NT2/D1 (cell line): ENCODE data around the gene ATIC.

Experiments used
- DNase-seq: peaks from one replicate; pipeline ENCODE4 v3.0.0-alpha.2; 2011; ENCODE audit warnings: low read depth, low spot score
- H3K27me3 ChIP-seq: 2 replicates; pipeline ENCODE4 v1.6.0; 2011; ENCODE audit warnings: mild to moderate bottlenecking; ENCODE audit not compliant: insufficient read length, insufficient read depth
- H3K36me3 ChIP-seq: 2 replicates; pipeline ENCODE4 v1.6.1; 2011; ENCODE audit warnings: mild to moderate bottlenecking, low read length, mixed read lengths; ENCODE audit not compliant: insufficient read depth, insufficient read length
- H3K4me1 ChIP-seq: 2 replicates; pipeline ENCODE4 v1.5.1; 2011; ENCODE audit not compliant: insufficient read depth, insufficient read length
- H3K4me3 ChIP-seq: 2 replicates; pipeline ENCODE4 v1.5.1; 2011; ENCODE audit warnings: low read depth; ENCODE audit not compliant: insufficient read length
- H3K9ac ChIP-seq: 2 replicates; pipeline ENCODE4 v1.6.0; 2011; ENCODE audit warnings: low read depth; ENCODE audit not compliant: insufficient read length
- H3K9me3 ChIP-seq: 2 replicates; pipeline ENCODE4 v1.5.1; 2011; ENCODE audit warnings: mild to moderate bottlenecking, low read length; ENCODE audit not compliant: insufficient read depth
- SUZ12 ChIP-seq: IDR thresholded peaks from 2 replicates; pipeline ENCODE4 v1.6.1; 2011; ENCODE audit not compliant: insufficient read length, insufficient read depth; ENCODE audit errors: extremely low read depth
- YY1 ChIP-seq: IDR thresholded peaks from 2 replicates; pipeline ENCODE4 v1.6.1; 2011; ENCODE audit not compliant: insufficient read length, insufficient read depth
- ZNF274 ChIP-seq: IDR thresholded peaks from 2 replicates; pipeline ENCODE4 v1.6.1; 2011; ENCODE audit warnings: mild to moderate bottlenecking, low read depth, low read length

Gene ATIC

GRCh38 chr2:215361211-215361875, 49.5 kb downstream of the ATIC start:
- no peak for TF ChIP-seq SUZ12
- no peak for TF ChIP-seq ZNF274
- no peak for TF ChIP-seq YY1
- H3K27me3 ChIP-seq, result no peaks in the 10 kb centered on the region
- no peak overlapping the region for H3K9ac ChIP-seq
- no peaks in the 10 kb centered on the region for H3K9me3 ChIP-seq
- DNase-seq, result no peak
- no peaks in the 10 kb centered on the region for H3K4me1 ChIP-seq
- no peak overlapping the region for H3K4me3 ChIP-seq
- H3K36me3 ChIP-seq, result peaks cover 78% of the 10 kb centered on the region

DNA sequence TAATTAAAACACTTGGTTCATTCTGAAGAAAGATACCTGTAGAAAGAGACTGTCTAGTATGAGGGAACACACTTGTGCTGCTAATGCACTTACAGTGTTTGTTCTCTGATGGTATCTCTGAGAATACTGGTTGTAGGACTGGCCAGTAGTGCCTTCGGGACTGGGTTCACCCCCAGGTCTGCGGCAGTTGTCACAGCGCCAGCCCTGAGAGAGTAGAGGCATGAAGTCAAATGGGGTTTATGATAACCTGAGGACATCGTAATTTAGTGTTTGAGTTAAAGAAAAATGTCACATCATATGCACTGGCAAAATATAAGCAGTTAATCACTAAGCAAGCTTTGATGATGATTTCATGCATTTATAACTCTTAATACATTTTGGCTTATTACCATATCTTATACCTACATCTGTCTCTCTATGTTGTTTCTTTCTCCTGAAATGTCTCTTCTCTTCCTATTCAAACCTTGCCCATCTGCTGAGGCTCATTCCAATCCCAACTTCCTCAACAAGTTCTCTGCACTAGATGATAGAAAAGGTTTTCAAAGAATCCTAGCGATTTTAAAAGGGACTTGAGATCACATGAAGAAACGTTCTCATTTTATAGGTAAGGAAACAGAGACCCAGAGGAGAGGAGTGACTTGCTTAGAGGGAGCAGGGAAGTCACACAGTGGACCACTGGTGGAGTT, 50.2 kb downstream of the ATIC start:
- no peak overlapping the region for H3K9ac ChIP-seq
- DNase-seq, result no peak
- peaks cover 80% of the 10 kb centered on the region for H3K36me3 ChIP-seq
- TF ChIP-seq ZNF274, result no peak
- TF ChIP-seq YY1, result no peak
- TF ChIP-seq SUZ12, result no peak
- H3K4me3 ChIP-seq, result no peak overlapping the region
- no peaks in the 10 kb centered on the region for H3K9me3 ChIP-seq
- no peaks in the 10 kb centered on the region for H3K27me3 ChIP-seq
- no peaks in the 10 kb centered on the region for H3K4me1 ChIP-seq

DNA sequence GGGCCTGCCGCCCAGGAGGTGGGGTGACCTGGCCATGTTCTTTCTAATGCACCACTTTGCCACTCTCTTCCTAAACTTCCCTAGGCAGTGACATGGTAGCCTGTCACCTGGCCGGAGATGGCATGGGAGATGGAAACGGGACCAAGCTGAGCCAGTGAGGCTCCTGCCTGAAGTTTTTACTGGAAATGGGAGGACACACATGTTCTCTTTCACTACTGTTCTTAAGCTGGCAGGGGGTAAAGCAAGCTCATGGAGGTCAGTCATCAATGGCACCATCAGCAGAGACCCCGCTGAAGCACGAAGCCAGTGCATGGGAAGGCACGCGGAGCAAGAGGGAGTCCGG, 50.7 kb downstream of the ATIC start:
- H3K4me1 ChIP-seq, result no peaks in the 10 kb centered on the region
- H3K9me3 ChIP-seq, result no peaks in the 10 kb centered on the region
- TF ChIP-seq SUZ12, result no peak
- no peak for TF ChIP-seq ZNF274
- TF ChIP-seq YY1, result no peak
- DNase-seq, result no peak
- H3K4me3 ChIP-seq, result no peak overlapping the region
- no peaks in the 10 kb centered on the region for H3K27me3 ChIP-seq
- H3K9ac ChIP-seq, result no peak overlapping the region
- peaks cover 81% of the 10 kb centered on the region for H3K36me3 ChIP-seq

DNA sequence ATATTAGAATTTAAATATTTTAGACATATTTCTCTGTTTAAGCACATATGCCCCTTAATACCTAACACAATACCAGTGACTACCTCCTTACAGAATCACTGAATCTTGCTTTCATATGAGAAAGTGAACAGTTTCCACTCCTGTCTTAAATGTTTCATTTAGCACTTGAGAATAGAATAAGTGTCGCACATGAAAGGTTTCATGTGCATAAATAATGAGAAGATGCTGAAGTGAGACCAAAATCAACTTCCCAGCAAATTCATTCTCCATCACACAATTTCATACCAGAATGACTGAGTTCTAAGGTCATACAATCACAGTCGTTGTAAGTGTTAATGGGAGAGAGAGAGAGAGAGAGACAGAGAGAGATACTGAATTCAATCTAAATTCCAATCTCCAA, 51.2 kb downstream of the ATIC start:
- H3K9ac ChIP-seq, result no peak overlapping the region
- no peaks in the 10 kb centered on the region for H3K9me3 ChIP-seq
- DNase-seq, result no peak
- H3K36me3 ChIP-seq, result peaks cover 86% of the 10 kb centered on the region
- TF ChIP-seq SUZ12 (no peak), ZNF274 (no peak), YY1 (no peak)
- H3K27me3 ChIP-seq, result no peaks in the 10 kb centered on the region
- no peak overlapping the region for H3K4me3 ChIP-seq
- H3K4me1 ChIP-seq, result no peaks in the 10 kb centered on the region

- TF ChIP-seq ZNF274 (no peak), SUZ12 (no peak), YY1 (no peak)
- Histone ChIP-seq H3K4me3 (no peak overlapping the region), H3K27me3 (no peaks in the 10 kb centered on the region), H3K4me1 (no peaks in the 10 kb centered on the region), H3K36me3 (peaks cover 92% of the 10 kb centered on the region), H3K9ac (no peak overlapping the region), H3K9me3 (no peaks in the 10 kb centered on the region)
- DNase-seq, result no peak
Observed at GRCh38 chr2:215363461-215364156, 51.8 kb downstream of the ATIC start.

DNA sequence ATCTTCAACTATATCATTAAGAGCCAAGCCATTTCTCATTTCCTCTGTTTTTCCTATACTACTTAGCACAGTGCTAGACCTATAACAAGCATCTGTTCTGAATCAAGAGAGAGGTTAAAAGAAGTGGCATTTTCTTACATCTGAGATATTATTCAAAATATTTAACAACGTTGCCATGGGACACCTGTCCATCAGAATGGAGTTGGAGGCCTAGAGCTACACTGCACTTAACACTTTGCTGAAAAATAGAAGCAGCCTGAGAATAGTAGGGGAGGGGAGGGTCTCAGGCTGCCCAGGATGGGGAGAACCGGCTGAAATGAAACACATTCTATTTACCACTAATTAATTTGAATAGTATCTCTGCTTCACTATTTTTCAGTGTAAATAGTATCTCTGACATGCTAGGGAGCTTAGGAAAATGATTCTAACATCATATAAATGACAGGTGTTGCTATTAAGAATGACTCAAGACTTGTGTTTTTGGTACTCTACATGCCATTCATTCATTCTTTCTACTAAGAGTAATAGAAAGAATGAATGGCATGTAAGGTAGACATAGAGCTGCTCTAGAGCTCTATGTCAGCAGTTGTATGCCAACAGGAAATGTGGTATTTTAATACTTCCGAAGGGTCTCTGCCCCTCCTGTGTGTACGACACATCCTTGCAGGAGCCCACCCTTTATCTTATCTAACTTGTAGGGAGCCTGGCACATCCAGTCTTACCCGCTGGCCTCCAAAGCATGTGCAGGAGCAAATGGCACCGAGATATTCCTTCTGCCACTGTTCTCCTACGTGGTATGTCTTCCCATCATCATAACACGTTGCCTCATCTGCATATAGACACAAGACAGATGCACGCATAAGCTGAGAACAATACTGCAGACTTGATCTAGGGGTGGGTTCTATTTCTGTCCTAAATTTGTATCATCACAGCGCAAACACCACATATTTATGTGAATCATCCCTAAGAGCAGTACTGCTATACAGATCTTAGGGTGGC, 52.6 kb downstream of the ATIC start:
- Histone ChIP-seq H3K4me1 (no peaks in the 10 kb centered on the region), H3K4me3 (no peak overlapping the region), H3K9ac (no peak overlapping the region), H3K27me3 (no peaks in the 10 kb centered on the region), H3K9me3 (no peaks in the 10 kb centered on the region), H3K36me3 (peaks cover 92% of the 10 kb centered on the region)
- no peak for DNase-seq
- TF ChIP-seq SUZ12, result no peak
- no peak for TF ChIP-seq YY1
- TF ChIP-seq ZNF274, result no peak
